K562 (cell line): ENCODE measurements around the gene EMD. TPM values are rescaled to one million over a fixed set of nuclear protein-coding genes. Genes with fewer than 3 reads are reported as not detected.

Experiments
- BRD4 ChIP-seq: fragments of 200-600 bp; sonication (generic); IDR thresholded peaks from 2 replicates; pipeline ENCODE4 v1.6.1; 2017; ENCODE audit warnings: inconsistent platforms
- C11orf30 ChIP-seq: fragments of 450-650 bp; IDR thresholded peaks from 2 replicates; pipeline ENCODE4 v1.6.1; 2016; ENCODE audit warnings: low read depth, mild to moderate bottlenecking
- CHD4 ChIP-seq: fragments of 200-600 bp; sonication (generic); IDR thresholded peaks from 3 replicates; pipeline ENCODE4 v1.6.1; 2012; ENCODE audit warnings: low read depth, mild to moderate bottlenecking, mixed read lengths, low read length, inconsistent platforms; ENCODE audit not compliant: insufficient read depth, insufficient replicate concordance, poor library complexity, severe bottlenecking
- EP300 ChIP-seq: IDR thresholded peaks from 2 replicates; pipeline ENCODE4 v1.6.1; 2012; ENCODE audit warnings: low read length, improper control_type of control experiment
- GTF2A2 ChIP-seq: IDR thresholded peaks from 2 replicates; pipeline ENCODE4 v1.6.1; 2016; ENCODE audit warnings: mild to moderate bottlenecking, missing genetic modification characterization, missing compliant biosample characterization
- HDAC6 ChIP-seq: IDR thresholded peaks from 2 replicates; pipeline ENCODE4 v1.6.1; 2012; ENCODE audit warnings: low read depth, mild to moderate bottlenecking, control low read depth, inconsistent platforms, low read length, moderate library complexity
- KDM1A ChIP-seq, 2 experiments: fragments of 450-650 bp; IDR thresholded peaks; 2 replicates each; pipeline ENCODE4 v1.6.1; 2016; ENCODE audit warnings: mild to moderate bottlenecking in 2 of 2
- NBN ChIP-seq: fragments of 450-650 bp; IDR thresholded peaks from 2 replicates; pipeline ENCODE4 v1.6.1; 2016; ENCODE audit warnings: low read depth, mild to moderate bottlenecking
- PHB2 ChIP-seq: fragments of 450-650 bp; IDR thresholded peaks from 2 replicates; pipeline ENCODE4 v1.6.1; 2017; ENCODE audit warnings: low read depth
- PTRF ChIP-seq: fragments of 450-650 bp; IDR thresholded peaks from 2 replicates; pipeline ENCODE4 v1.6.1; 2016; ENCODE audit warnings: mild to moderate bottlenecking, missing genetic modification characterization, missing compliant biosample characterization
- SIN3A ChIP-seq, 2 experiments: fragments of 150-350 bp in 1 of 2; IDR thresholded peaks; 2 replicates each; pipeline ENCODE4 v1.6.1; 2011 to 2016; ENCODE audit warnings: borderline replicate concordance in 2 of 2, low read depth in 2 of 2, low read length in 2 of 2, mild to moderate bottlenecking in 2 of 2, moderate library complexity in 2 of 2; ENCODE audit not compliant: control insufficient read depth in 1 of 2
- SMARCB1 ChIP-seq: IDR thresholded peaks from 2 replicates; pipeline ENCODE4 v1.6.1; 2011; ENCODE audit warnings: improper control_type of control experiment, low read depth; ENCODE audit not compliant: insufficient read length
- SOX6 ChIP-seq: fragments of 450-650 bp; IDR thresholded peaks from 2 replicates; pipeline ENCODE4 v1.6.1; 2014; ENCODE audit warnings: mild to moderate bottlenecking
- SREBF2 ChIP-seq: sonication (generic); formaldehyde crosslinking; IDR thresholded peaks from 2 replicates; pipeline ENCODE4 v1.4.0; 2020; ENCODE audit warnings: mild to moderate bottlenecking, missing genetic modification reagents
- ZKSCAN3 ChIP-seq: fragments of 250-450 bp; sonication (Bioruptor Pico); IDR thresholded peaks from 2 replicates; pipeline ENCODE4 v1.4.0; 2020
- ZNF124 ChIP-seq: sonication (generic); formaldehyde crosslinking; IDR thresholded peaks from 2 replicates; pipeline ENCODE4 v1.8.1; 2022; ENCODE audit warnings: missing genetic modification reagents
- ZNF76 ChIP-seq: fragments of 250-450 bp; sonication (Bioruptor Pico); IDR thresholded peaks from 2 replicates; pipeline ENCODE4 v1.4.0; 2020; ENCODE audit warnings: mild to moderate bottlenecking, moderate library complexity, borderline replicate concordance
- polyA plus RNA-seq, 8 experiments: library from polyadenylated mRNA; depleted of rRNA in 4 of 8; stranded (reverse) in 5 of 8; unstranded in 3 of 8; fragments of >200 nt; fragmentation: Nextera tagmentation in 2 of 8; fragmentation: Illumina TruSeq in 1 of 8; extraction: Ambion mirVana in 2 of 8; extraction: Trizol in 1 of 8; gene quantifications; 2 replicates each; pipeline versions ENCODE4 v1.2.1 to v1.2.3, GENCODE V29; 2011 to 2014; ENCODE audit warnings: inconsistent platforms in 1 of 8, missing spikeins in 1 of 8
- total RNA-seq, 7 experiments: library from RNA; depleted of rRNA in 6 of 7; stranded (reverse); fragments of >200 nt in 6 of 7; fragmentation: Illumina TruSeq in 2 of 7; extraction: Trizol in 2 of 7; gene quantifications; 2 replicates each; pipeline versions ENCODE4 v1.2.1 to v1.2.3, GENCODE V29; 2011 to 2021; ENCODE audit warnings: low replicate concordance in 1 of 7
- TF ChIP-seq, protein P1 (sequence below): fragments of 200-800 bp; sonication (Bioruptor generic); IDR thresholded peaks from 2 replicates; pipeline ENCODE4 v1.6.1; 2017; ENCODE audit warnings: missing genetic modification characterization, missing compliant biosample characterization
- TF ChIP-seq, protein P2 (sequence below): fragments of 450-650 bp; formaldehyde crosslinking; IDR thresholded peaks from 2 replicates; pipeline ENCODE4 v1.4.0; 2020; ENCODE audit warnings: mild to moderate bottlenecking
- TF ChIP-seq, protein P3 (sequence below): fragments of 250-450 bp; sonication (Bioruptor Pico); IDR thresholded peaks from 2 replicates; pipeline ENCODE4 v1.6.1; 2021; ENCODE audit warnings: mild to moderate bottlenecking

The EMD gene
- total and polyA plus RNA-seq, 9 of the 15 experiments (the other 6 are each of a cell fraction or from before 2014, with no cell fraction given): 2.3 to 206 (median 61.9) TPM

DNA sequence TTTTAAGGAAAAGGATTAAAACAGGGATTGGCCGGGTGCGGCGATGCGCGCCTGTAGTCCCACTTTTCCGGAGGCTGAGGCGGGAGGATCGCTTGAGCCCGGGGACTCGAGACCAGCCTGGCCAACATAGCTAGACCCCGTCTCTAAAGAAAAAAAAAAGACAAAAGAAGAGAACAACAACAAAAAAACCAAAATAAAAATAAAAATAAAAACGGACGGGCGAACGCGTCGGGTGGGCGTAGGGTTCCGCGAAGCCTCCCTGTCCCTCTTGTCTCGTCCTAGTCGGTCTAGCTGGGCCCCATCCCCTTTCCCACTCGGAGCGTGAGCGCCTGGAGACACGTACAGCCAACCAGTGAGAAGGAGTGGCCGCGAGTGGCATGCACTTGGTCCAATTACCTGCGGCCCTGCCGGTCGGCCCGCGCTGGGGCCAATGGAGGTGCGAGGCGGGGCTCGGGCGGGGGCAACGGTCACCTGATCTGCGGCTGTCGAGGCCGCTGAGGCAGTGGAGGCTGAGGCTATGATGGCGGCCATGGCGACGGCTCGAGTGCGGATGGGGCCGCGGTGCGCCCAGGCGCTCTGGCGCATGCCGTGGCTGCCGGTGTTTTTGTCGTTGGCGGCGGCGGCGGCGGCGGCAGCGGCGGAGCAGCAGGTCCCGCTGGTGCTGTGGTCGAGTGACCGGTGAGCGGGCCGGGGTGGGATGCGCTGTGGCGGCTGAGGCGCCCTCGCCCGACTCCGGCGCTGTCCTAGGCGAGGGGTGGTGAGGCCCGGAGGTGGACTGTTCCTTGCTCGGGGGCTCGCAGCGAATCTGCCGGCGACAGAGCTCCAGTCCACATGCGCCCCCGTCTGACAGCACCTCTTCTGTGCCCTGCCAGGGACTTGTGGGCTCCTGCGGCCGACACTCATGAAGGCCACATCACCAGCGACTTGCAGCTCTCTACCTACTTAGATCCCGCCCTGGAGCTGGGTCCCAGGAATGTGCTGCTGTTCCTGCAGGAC is 49.4 kb downstream of the EMD start, which contains the start of gene ATP6AP1 (continued):
- TF ChIP-seq ZKSCAN3 (CRISPR knock-in tag) (no peak), BRD4 (no peak), ZNF124 (CRISPR knock-in tag) (no peak), PTRF (tag) (no peak), SOX6 (no peak), EP300 (no peak), KDM1A (IDR thresholded peaks at IDR 0.05) (peak; percentile 48 to 50; a peak in 2 of 4 replicates), PHB2 (no peak), C11orf30 (peak; percentile 54), CHD4 (no peak), SIN3A (IDR thresholded peaks at IDR 0.05; ENCODE audit: borderline replicate concordance in 2 of 2, control insufficient read depth in 1 of 2, low read depth in 2 of 2, low read length in 2 of 2) (peak in 1 of 2 experiments; percentile 53; a peak in 2 of 4 replicates), HDAC6 (no peak), GTF2A2 (tag) (no peak), SREBF2 (no peak), ZNF76 (no peak), NBN (0 out of 2 replicates have a peak, but pooled peaks have one; percentile 63), SMARCB1 (no peak)
- TF ChIP-seq, protein P1, sequence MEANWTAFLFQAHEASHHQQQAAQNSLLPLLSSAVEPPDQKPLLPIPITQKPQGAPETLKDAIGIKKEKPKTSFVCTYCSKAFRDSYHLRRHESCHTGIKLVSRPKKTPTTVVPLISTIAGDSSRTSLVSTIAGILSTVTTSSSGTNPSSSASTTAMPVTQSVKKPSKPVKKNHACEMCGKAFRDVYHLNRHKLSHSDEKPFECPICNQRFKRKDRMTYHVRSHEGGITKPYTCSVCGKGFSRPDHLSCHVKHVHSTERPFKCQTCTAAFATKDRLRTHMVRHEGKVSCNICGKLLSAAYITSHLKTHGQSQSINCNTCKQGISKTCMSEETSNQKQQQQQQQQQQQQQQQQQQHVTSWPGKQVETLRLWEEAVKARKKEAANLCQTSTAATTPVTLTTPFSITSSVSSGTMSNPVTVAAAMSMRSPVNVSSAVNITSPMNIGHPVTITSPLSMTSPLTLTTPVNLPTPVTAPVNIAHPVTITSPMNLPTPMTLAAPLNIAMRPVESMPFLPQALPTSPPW (CRISPR knock-in tag): peak; percentile 90
- TF ChIP-seq, protein P2, sequence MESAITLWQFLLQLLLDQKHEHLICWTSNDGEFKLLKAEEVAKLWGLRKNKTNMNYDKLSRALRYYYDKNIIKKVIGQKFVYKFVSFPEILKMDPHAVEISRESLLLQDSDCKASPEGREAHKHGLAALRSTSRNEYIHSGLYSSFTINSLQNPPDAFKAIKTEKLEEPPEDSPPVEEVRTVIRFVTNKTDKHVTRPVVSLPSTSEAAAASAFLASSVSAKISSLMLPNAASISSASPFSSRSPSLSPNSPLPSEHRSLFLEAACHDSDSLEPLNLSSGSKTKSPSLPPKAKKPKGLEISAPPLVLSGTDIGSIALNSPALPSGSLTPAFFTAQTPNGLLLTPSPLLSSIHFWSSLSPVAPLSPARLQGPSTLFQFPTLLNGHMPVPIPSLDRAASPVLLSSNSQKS (CRISPR knock-in tag): no peak
- TF ChIP-seq, protein P3, sequence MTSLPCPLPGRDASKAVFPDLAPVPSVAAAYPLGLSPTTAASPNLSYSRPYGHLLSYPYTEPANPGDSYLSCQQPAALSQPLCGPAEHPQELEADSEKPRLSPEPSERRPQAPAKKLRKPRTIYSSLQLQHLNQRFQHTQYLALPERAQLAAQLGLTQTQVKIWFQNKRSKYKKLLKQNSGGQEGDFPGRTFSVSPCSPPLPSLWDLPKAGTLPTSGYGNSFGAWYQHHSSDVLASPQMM (CRISPR knock-in tag): no peak
